HL-60 (cell line): ENCODE measurements around the gene PTPN11.

Experiments
- DNase-seq, 2 experiments: peaks; one replicate each; pipeline ENCODE4 v3.0.0-alpha.2; 2010 to 2020; ENCODE audit warnings: low read depth in 1 of 2, low spot score in 1 of 2
- H3K27ac ChIP-seq: fragments of 250-450 bp; sonication (Bioruptor Pico); replicated peaks from 2 replicates; pipeline ENCODE4 v1.5.1; 2020; ENCODE audit warnings: mild to moderate bottlenecking, moderate library complexity
- H3K27me3 ChIP-seq: fragments of 250-450 bp; sonication (Bioruptor Pico); 2 replicates; pipeline ENCODE4 v1.5.1; 2021; ENCODE audit warnings: mild to moderate bottlenecking, moderate library complexity; ENCODE audit not compliant: insufficient read depth, poor library complexity, severe bottlenecking
- H3K4me3 ChIP-seq: replicated peaks from 2 replicates; pipeline ENCODE4 v1.5.1; 2011; ENCODE audit warnings: mild to moderate bottlenecking, control low read depth, low read length; ENCODE audit not compliant: insufficient read depth
- CTCF ChIP-seq: IDR thresholded peaks from one replicate; pipeline ENCODE4 v1.5.1; 2011; ENCODE audit warnings: low read length, control low read depth, inconsistent platforms; ENCODE audit not compliant: insufficient read depth
- GABPA ChIP-seq: IDR thresholded peaks from 2 replicates; pipeline ENCODE4 v1.6.1; 2012; ENCODE audit warnings: low read depth
- POLR2AphosphoS5 ChIP-seq: IDR thresholded peaks from 2 replicates; pipeline ENCODE4 v1.6.1; 2012; ENCODE audit warnings: low read depth
- REST ChIP-seq: IDR thresholded peaks from 2 replicates; pipeline ENCODE4 v1.6.1; 2012; ENCODE audit warnings: low read depth; ENCODE audit not compliant: insufficient replicate concordance
- SPI1 ChIP-seq: IDR thresholded peaks from 2 replicates; pipeline ENCODE4 v1.6.1; 2012; ENCODE audit warnings: low read depth, mild to moderate bottlenecking, borderline replicate concordance

The PTPN11 gene

GRCh38 chr12:112535017-112535416 lies 116.3 kb downstream of the PTPN11 start:
- H3K27me3 ChIP-seq: no peaks in the 10 kb centered on the region
- no peak overlapping the region for H3K27ac ChIP-seq
- H3K4me3 ChIP-seq: no peak overlapping the region
- DNase-seq: no peak
- TF ChIP-seq REST: no peak
- TF ChIP-seq POLR2AphosphoS5: no peak
- no peak for TF ChIP-seq CTCF
- TF ChIP-seq GABPA: no peak
- TF ChIP-seq SPI1: no peak

GRCh38 chr12:112535637-112536366 lies 117.1 kb downstream of the PTPN11 start:
- no peaks in the 10 kb centered on the region for H3K27me3 ChIP-seq
- no peak for TF ChIP-seq SPI1
- TF ChIP-seq POLR2AphosphoS5: no peak
- H3K27ac ChIP-seq: no peak overlapping the region

GRCh38 chr12:112536367-112536730 lies 117.6 kb downstream of the PTPN11 start:
- no peak overlapping the region for H3K4me3 ChIP-seq
- no peaks in the 10 kb centered on the region for H3K27me3 ChIP-seq
- no peak overlapping the region for H3K27ac ChIP-seq
- DNase-seq: no peak
- TF ChIP-seq CTCF (no peak), GABPA (no peak), SPI1 (no peak), REST (no peak), POLR2AphosphoS5 (no peak)

More at GRCh38 chr12:112535637-112536366, 117.1 kb downstream of the PTPN11 start:
- DNase-seq: no peak
- H3K4me3 ChIP-seq: no peak overlapping the region

- DNase-seq: peak in 1 of 2 experiments; percentile 21
- Histone ChIP-seq H3K27me3 (no peaks in the 10 kb centered on the region), H3K4me3 (no peak overlapping the region), H3K27ac (no peak overlapping the region)
- TF ChIP-seq REST (no peak), POLR2AphosphoS5 (no peak), SPI1 (no peak), GABPA (no peak), CTCF (no peak)
Observed at GRCh38 chr12:112537710-112538396, 119.1 kb downstream of the PTPN11 start.
